BLaER1 (cell line): Measurements from ENCODE around the gene HEPN1.

Experiments used
- H3K27ac ChIP-seq: shearing (Covaris generic); formaldehyde crosslinking; 2 replicates; pipeline ENCODE4 v1.8.1; 2022
- H3K27me3 ChIP-seq: shearing (Covaris generic); formaldehyde crosslinking; 2 replicates; pipeline ENCODE4 v1.8.1; 2022
- H3K36me3 ChIP-seq: shearing (Covaris generic); formaldehyde crosslinking; 2 replicates; pipeline ENCODE4 v1.8.1; 2022
- H3K4me1 ChIP-seq: shearing (Covaris generic); formaldehyde crosslinking; 2 replicates; pipeline ENCODE4 v1.8.1; 2022
- H3K4me2 ChIP-seq: shearing (Covaris generic); formaldehyde crosslinking; 2 replicates; pipeline ENCODE4 v1.8.1; 2022
- H3K4me3 ChIP-seq: shearing (Covaris generic); formaldehyde crosslinking; 2 replicates; pipeline ENCODE4 v1.8.1; 2022
- H3K9ac ChIP-seq: shearing (Covaris generic); formaldehyde crosslinking; 2 replicates; pipeline ENCODE4 v1.8.1; 2022
- H3K9me3 ChIP-seq: shearing (Covaris generic); formaldehyde crosslinking; 2 replicates; pipeline ENCODE4 v1.8.1; 2022
- H4K20me1 ChIP-seq: shearing (Covaris generic); formaldehyde crosslinking; 2 replicates; pipeline ENCODE4 v1.8.1; 2022
- Cebpa-rat ChIP-seq: shearing (Covaris generic); IDR thresholded peaks from 2 replicates; pipeline ENCODE4 v1.8.1; 2022

The HEPN1 gene

DNA sequence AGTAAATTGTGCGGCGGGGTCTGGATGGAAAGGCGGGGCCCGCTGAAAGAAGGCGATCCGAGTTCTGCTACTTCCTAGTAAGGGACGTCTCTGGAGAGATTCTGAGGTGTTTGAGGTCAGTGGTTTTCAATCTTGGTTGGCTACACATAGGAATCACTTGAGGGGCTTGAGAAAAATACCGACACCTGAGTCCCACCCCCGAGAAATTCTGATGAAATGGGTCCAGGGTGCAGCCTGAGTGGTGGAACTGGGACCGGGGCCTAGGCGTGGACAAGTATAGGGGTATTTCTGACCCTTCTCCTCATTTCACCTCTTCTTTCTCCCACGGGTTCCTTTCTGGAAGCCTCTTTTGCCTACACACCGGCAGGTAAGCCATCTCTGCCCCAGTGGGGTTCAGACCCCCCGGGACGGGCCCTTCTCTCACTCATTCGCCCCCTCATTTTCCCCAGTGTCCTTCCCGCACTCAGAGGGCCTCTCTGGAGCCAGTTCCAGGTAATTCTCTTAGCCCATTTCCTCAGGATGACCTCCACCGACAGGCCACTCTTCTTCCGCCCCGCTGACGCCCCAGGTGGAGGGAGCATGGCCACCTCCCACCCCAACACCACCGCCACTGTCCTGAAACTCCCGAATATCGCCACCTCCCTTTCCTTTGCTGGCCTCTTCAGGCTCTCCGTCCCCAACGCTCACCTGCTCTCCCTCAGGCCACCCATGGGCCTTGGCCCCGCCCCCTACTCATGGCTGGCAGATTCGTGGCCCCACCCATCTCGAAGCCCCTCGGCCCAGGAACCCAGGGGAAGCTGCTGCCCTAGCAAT, 42.0 kb upstream of the HEPN1 start:
- Histone ChIP-seq H3K9me3 (no peaks in the 10 kb centered on the region), H3K27ac (peak overlapping the region; percentile 83), H3K4me2 (peak overlapping the region; percentile 88), H3K27me3 (peaks cover 4% of the 10 kb centered on the region; the same call in 1 of the 2 replicates), H3K4me1 (peaks cover 50% of the 10 kb centered on the region), H4K20me1 (no peaks in the 10 kb centered on the region), H3K36me3 (no peaks in the 10 kb centered on the region), H3K4me3 (peak overlapping the region; percentile 68), H3K9ac (peak overlapping the region; percentile 78)
- no peak for TF ChIP-seq Cebpa-rat

DNA sequence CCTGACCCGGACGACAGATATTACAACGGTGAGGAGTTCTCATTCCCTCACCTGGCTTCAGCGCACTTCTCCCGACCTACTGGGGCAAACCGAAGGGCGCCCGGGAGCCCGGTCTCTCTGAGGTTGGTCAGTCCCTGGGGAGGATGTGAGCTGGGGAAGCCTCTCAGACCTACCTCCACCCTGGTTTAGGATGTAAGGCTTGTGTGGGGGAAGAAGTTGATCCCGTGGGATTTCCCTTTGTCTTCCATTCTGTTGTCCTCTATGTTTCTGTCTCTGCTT, 41.5 kb upstream of the HEPN1 start:
- Histone ChIP-seq H3K4me3 (peak overlapping the region; percentile 68), H3K4me1 (peaks cover 56% of the 10 kb centered on the region), H3K9ac (0 out of 2 replicates have a peak overlapping the region, but pooled peaks have one; percentile 78), H3K27me3 (peaks cover 4% of the 10 kb centered on the region; the same call in 1 of the 2 replicates), H3K27ac (peak overlapping the region; percentile 83; the same call in 1 of the 2 replicates), H3K36me3 (no peaks in the 10 kb centered on the region), H4K20me1 (no peaks in the 10 kb centered on the region), H3K9me3 (no peaks in the 10 kb centered on the region), H3K4me2 (peak overlapping the region; percentile 88)
- no peak for TF ChIP-seq Cebpa-rat

- TF ChIP-seq Cebpa-rat, result no peak
- Histone ChIP-seq H3K9ac (no peak overlapping the region), H4K20me1 (no peaks in the 10 kb centered on the region), H3K9me3 (no peaks in the 10 kb centered on the region), H3K27ac (no peak overlapping the region), H3K27me3 (peaks cover under 1% of the 10 kb centered on the region; the same call in 1 of the 2 replicates), H3K4me1 (peaks cover 61% of the 10 kb centered on the region), H3K36me3 (no peaks in the 10 kb centered on the region), H3K4me3 (peak overlapping the region; percentile 68), H3K4me2 (peak overlapping the region; percentile 88)
These were observed 40.9 kb upstream of the HEPN1 start for GRCh38 chr11:124877910-124878758.

- H3K27ac ChIP-seq, result no peak overlapping the region
- H3K4me2 ChIP-seq, result peak overlapping the region; percentile 88; the same call in 1 of the 2 replicates
- TF ChIP-seq Cebpa-rat, result no peak
- no peak overlapping the region for H3K9ac ChIP-seq
- H4K20me1 ChIP-seq, result no peaks in the 10 kb centered on the region
- no peaks in the 10 kb centered on the region for H3K9me3 ChIP-seq
- peaks cover 69% of the 10 kb centered on the region for H3K4me1 ChIP-seq
- H3K27me3 ChIP-seq, result no peaks in the 10 kb centered on the region
- no peak overlapping the region for H3K4me3 ChIP-seq
- H3K36me3 ChIP-seq, result no peaks in the 10 kb centered on the region
These were observed 40.1 kb upstream of the HEPN1 start for GRCh38 chr11:124878759-124879492.

- Histone ChIP-seq H3K4me3 (no peak overlapping the region), H3K4me2 (peak overlapping the region; percentile 88), H3K9ac (no peak overlapping the region), H3K36me3 (no peaks in the 10 kb centered on the region), H3K9me3 (no peaks in the 10 kb centered on the region), H3K4me1 (peaks cover 71% of the 10 kb centered on the region), H3K27ac (no peak overlapping the region), H3K27me3 (no peaks in the 10 kb centered on the region), H4K20me1 (no peaks in the 10 kb centered on the region)
- no peak for TF ChIP-seq Cebpa-rat
These were observed 39.4 kb upstream of the HEPN1 start for GRCh38 chr11:124879493-124880289.

GRCh38 chr11:124880290-124880611, 38.8 kb upstream of the HEPN1 start:
- no peak overlapping the region for H3K9ac ChIP-seq
- no peak overlapping the region for H3K4me3 ChIP-seq
- H3K27ac ChIP-seq, result no peak overlapping the region
- no peaks in the 10 kb centered on the region for H3K9me3 ChIP-seq
- H3K27me3 ChIP-seq, result no peaks in the 10 kb centered on the region
- H4K20me1 ChIP-seq, result no peaks in the 10 kb centered on the region
- no peak for TF ChIP-seq Cebpa-rat
- no peaks in the 10 kb centered on the region for H3K36me3 ChIP-seq
- H3K4me1 ChIP-seq, result peaks cover 71% of the 10 kb centered on the region
- peak overlapping the region; percentile 88 for H3K4me2 ChIP-seq

DNA sequence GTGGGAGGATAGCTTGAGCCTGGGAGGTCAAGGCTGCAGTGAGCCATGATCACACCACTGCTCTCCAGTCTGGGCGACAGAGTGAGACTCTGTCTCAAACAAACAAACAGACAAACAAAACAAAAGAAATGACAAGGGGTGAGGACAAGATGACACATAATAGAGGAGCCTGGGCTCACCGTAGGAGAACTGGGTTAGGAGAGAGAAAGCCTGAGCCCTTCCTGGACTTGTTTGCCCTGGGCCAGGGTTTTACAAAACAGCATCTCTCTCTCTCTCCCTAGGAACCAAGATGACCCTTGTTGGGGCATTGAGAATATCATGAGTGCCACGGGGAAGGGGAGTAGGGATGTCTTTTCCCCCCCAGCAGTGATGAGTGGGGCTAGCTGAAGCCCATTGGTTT, 38.1 kb upstream of the HEPN1 start:
- Histone ChIP-seq H4K20me1 (no peaks in the 10 kb centered on the region), H3K4me1 (peaks cover 64% of the 10 kb centered on the region), H3K4me2 (0 out of 2 replicates have a peak overlapping the region, but pooled peaks have one; percentile 88), H3K27me3 (no peaks in the 10 kb centered on the region), H3K9me3 (no peaks in the 10 kb centered on the region), H3K9ac (no peak overlapping the region), H3K4me3 (no peak overlapping the region), H3K36me3 (no peaks in the 10 kb centered on the region), H3K27ac (no peak overlapping the region)
- TF ChIP-seq Cebpa-rat, result no peak

GRCh38 chr11:124882339-124883071, 36.5 kb upstream of the HEPN1 start:
- H3K4me1 ChIP-seq, result peaks cover 55% of the 10 kb centered on the region
- peak overlapping the region; percentile 17; the same call in 1 of the 2 replicates for H3K9ac ChIP-seq
- no peaks in the 10 kb centered on the region for H4K20me1 ChIP-seq
- no peak for TF ChIP-seq Cebpa-rat
- no peaks in the 10 kb centered on the region for H3K36me3 ChIP-seq
- H3K27me3 ChIP-seq, result no peaks in the 10 kb centered on the region
- H3K9me3 ChIP-seq, result no peaks in the 10 kb centered on the region
- peak overlapping the region; percentile 79 for H3K4me2 ChIP-seq
- H3K4me3 ChIP-seq, result no peak overlapping the region
- H3K27ac ChIP-seq, result peak overlapping the region; percentile 44; the same call in 1 of the 2 replicates
